Ishikawa (cell line): ENCODE data around the gene TPST2.

Experiments
- CEBPB ChIP-seq: IDR thresholded peaks from 2 replicates; pipeline ENCODE4 v1.6.1; 2012
- CREB1 ChIP-seq: IDR thresholded peaks from 2 replicates; pipeline ENCODE4 v1.6.1; 2012; ENCODE audit warnings: low read depth
- EGR1 ChIP-seq: IDR thresholded peaks from 2 replicates; pipeline ENCODE4 v1.6.1; 2012
- FOXM1 ChIP-seq: IDR thresholded peaks from 2 replicates; pipeline ENCODE4 v1.6.1; 2012; ENCODE audit warnings: low read depth, borderline replicate concordance
- MAX ChIP-seq: IDR thresholded peaks from 2 replicates; pipeline ENCODE4 v1.6.1; 2012
- NFIC ChIP-seq: IDR thresholded peaks from 2 replicates; pipeline ENCODE4 v1.6.1; 2012
- RAD21 ChIP-seq: IDR thresholded peaks from 2 replicates; pipeline ENCODE4 v1.6.1; 2012; ENCODE audit warnings: low read depth
- REST ChIP-seq: IDR thresholded peaks from 2 replicates; pipeline ENCODE4 v1.6.1; 2012; ENCODE audit warnings: low read depth, mild to moderate bottlenecking
- TCF12 ChIP-seq: IDR thresholded peaks from 2 replicates; pipeline ENCODE4 v1.6.1; 2012; ENCODE audit warnings: low read depth
- USF1 ChIP-seq: IDR thresholded peaks from 2 replicates; pipeline ENCODE4 v1.6.1; 2012
- YY1 ChIP-seq: IDR thresholded peaks from 2 replicates; pipeline ENCODE4 v1.6.1; 2012; ENCODE audit warnings: low read depth

GRCh38 chr22:26565889-26566288 lies 24.0 kb downstream of the TPST2 start:
- TF ChIP-seq YY1, result no peak
- no peak for TF ChIP-seq CEBPB
- TF ChIP-seq MAX, result no peak
- no peak for TF ChIP-seq TCF12
- TF ChIP-seq NFIC, result no peak
- TF ChIP-seq RAD21, result no peak
- TF ChIP-seq FOXM1, result no peak
- no peak for TF ChIP-seq USF1
- TF ChIP-seq EGR1, result no peak
- TF ChIP-seq CREB1, result no peak
- TF ChIP-seq REST, result no peak
